HFF-Myc (cell line): ENCODE measurements around the gene PTPN3.
"Not testable (repeated sequence)": the region's sequence is repeated elsewhere in the genome, so short reads cannot be mapped to it uniquely, and the experiment has no call there.

Experiments
- DNase-seq: peaks from one replicate; pipeline ENCODE4 v3.0.0-alpha.2; 2011; ENCODE audit warnings: low read depth; ENCODE audit errors: extremely low read depth
- H3K4me3 ChIP-seq: replicated peaks from 2 replicates; pipeline ENCODE4 v1.5.1; 2011; ENCODE audit warnings: low read depth, mild to moderate bottlenecking, control low read depth, low read length
- CTCF ChIP-seq: IDR thresholded peaks from 2 replicates; pipeline ENCODE4 v1.5.1; 2012; ENCODE audit warnings: mild to moderate bottlenecking, low read depth, low read length, control low read depth; ENCODE audit errors: missing control alignments

The PTPN3 gene

GRCh38 chr9:109341561-109341960 lies 156.5 kb downstream of the PTPN3 start:
- DNase-seq = no peak
- TF ChIP-seq CTCF = no peak
- H3K4me3 ChIP-seq = no peak overlapping the region

GRCh38 chr9:109340979-109341378 lies 157.1 kb downstream of the PTPN3 start:
- not testable (repeated sequence) for DNase-seq, H3K4me3 ChIP-seq

- TF ChIP-seq CTCF = no peak
- no peak for DNase-seq
- no peak overlapping the region for H3K4me3 ChIP-seq
These were observed 161.7 kb downstream of the PTPN3 start for GRCh38 chr9:109336409-109336808.

GRCh38 chr9:109335929-109336328 lies 162.2 kb downstream of the PTPN3 start:
- no peak for DNase-seq
- H3K4me3 ChIP-seq = no peak overlapping the region
- TF ChIP-seq CTCF = no peak

GRCh38 chr9:109335121-109335520 lies 163.0 kb downstream of the PTPN3 start:
- TF ChIP-seq CTCF = no peak
- no peak for DNase-seq
- no peak overlapping the region for H3K4me3 ChIP-seq

GRCh38 chr9:109331353-109331752 lies 166.8 kb downstream of the PTPN3 start:
- no peak for DNase-seq
- TF ChIP-seq CTCF = no peak
- no peak overlapping the region for H3K4me3 ChIP-seq

- no peak for DNase-seq
- H3K4me3 ChIP-seq = no peak overlapping the region
- TF ChIP-seq CTCF = no peak
These were observed 168.4 kb downstream of the PTPN3 start for GRCh38 chr9:109329638-109330258.
